ENCODE measurements around the gene CACNA1I.

DNA sequence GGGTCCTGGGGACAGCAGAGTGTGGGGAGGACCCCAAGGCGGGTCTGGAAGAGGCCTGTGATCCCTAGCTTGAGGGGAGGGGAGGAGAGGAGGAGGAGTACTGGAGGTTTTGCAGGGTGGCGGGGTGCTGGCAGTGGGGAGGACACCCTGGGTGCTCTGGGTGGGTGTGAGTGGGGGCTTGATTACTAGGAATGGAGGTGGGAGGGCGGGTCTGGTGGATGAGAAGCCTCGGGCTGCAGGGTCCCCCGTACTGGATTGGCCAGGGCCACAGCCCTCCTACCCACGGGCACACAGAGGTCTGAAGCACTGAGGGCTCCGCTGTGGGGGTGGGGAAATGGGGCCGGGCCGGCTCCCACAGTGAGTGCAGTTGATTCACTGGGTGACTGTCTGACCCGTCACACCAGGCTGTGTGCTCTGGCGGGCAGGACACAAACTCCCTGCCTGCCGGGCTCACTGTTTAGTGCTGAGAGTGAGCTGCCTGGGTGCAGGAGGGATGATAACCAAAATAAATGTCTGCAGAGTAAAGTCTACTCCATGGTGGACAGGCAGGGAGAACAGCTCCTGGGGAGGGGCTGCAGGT lies 114.2 kb downstream of the CACNA1I start:
- no peak for TF ChIP-seq EP300 (IDR thresholded peaks at IDR 0.05; ENCODE audit: borderline replicate concordance in 1 of 2, low read depth in 2 of 2, low read length in 2 of 2)
- TF ChIP-seq, protein P1, sequence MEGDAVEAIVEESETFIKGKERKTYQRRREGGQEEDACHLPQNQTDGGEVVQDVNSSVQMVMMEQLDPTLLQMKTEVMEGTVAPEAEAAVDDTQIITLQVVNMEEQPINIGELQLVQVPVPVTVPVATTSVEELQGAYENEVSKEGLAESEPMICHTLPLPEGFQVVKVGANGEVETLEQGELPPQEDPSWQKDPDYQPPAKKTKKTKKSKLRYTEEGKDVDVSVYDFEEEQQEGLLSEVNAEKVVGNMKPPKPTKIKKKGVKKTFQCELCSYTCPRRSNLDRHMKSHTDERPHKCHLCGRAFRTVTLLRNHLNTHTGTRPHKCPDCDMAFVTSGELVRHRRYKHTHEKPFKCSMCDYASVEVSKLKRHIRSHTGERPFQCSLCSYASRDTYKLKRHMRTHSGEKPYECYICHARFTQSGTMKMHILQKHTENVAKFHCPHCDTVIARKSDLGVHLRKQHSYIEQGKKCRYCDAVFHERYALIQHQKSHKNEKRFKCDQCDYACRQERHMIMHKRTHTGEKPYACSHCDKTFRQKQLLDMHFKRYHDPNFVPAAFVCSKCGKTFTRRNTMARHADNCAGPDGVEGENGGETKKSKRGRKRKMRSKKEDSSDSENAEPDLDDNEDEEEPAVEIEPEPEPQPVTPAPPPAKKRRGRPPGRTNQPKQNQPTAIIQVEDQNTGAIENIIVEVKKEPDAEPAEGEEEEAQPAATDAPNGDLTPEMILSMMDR (IDR thresholded peaks at IDR 0.05; ENCODE audit: control extremely low read depth in 1 of 3, insufficient read depth in 1 of 3, low read depth in 1 of 3, low read length in 3 of 3) = no peak
- TF ChIP-seq ZNF274 (IDR thresholded peaks at IDR 0.05; ENCODE audit: borderline replicate concordance, extremely low read depth, low read length) = no peak
- no peak for TF ChIP-seq JUN (IDR thresholded peaks at IDR 0.05; ENCODE audit: low read depth, low read length)
- no peak for TF ChIP-seq POLR2A (IDR thresholded peaks at IDR 0.05; ENCODE audit: control extremely low read depth in 1 of 2, low read depth in 2 of 2, low read length in 2 of 2)
- TF ChIP-seq SIN3A (conservative IDR thresholded peaks at IDR 0.05 in 1 of 2, IDR thresholded peaks at IDR 0.05 in 1 of 2; ENCODE audit: low read depth in 1 of 2, low read length in 2 of 2) = no peak
